Keratinocyte (primary cell): Measurements from ENCODE around the gene TYW1. TPM values are rescaled to one million over a fixed set of nuclear protein-coding genes. Genes with fewer than 3 reads are reported as not detected.
"Not testable (repeated sequence)": the region's sequence is repeated elsewhere in the genome, so short reads cannot be mapped to it uniquely, and the experiment has no call there.

Source experiments
- DNase-seq: peaks from one replicate; pipeline ENCODE4 v3.0.0-alpha.2; 2011; ENCODE audit warnings: low read depth, missing footprints, low spot score
- FAIRE-seq: peaks from 2 replicates; lab custom pipeline; 2011; peaks lifted over from hg19 to GRCh38; lab: Jason Lieb, UNC
- H2AFZ ChIP-seq: 2 replicates; pipeline ENCODE4 v1.6.0; 2012; ENCODE audit warnings: low read length, control low read depth, inconsistent platforms; ENCODE audit not compliant: control insufficient read depth
- H3K27ac ChIP-seq: 2 replicates; pipeline ENCODE4 v1.5.1; 2011; ENCODE audit warnings: low read length; ENCODE audit not compliant: control insufficient read depth, insufficient read depth
- H3K27me3 ChIP-seq: 3 replicates; pipeline ENCODE4 v1.6.0; 2011; ENCODE audit warnings: low read length; ENCODE audit not compliant: control insufficient read depth, insufficient read depth; ENCODE audit errors: extremely low read depth
- H3K36me3 ChIP-seq, 2 experiments: 2 replicates in 1 of 2; 3 replicates in 1 of 2; pipeline ENCODE4 v1.5.1; 2011; ENCODE audit warnings: low read length in 2 of 2, mild to moderate bottlenecking in 1 of 2; ENCODE audit not compliant: control insufficient read depth in 2 of 2, insufficient read depth in 2 of 2; ENCODE audit errors: extremely low read depth in 1 of 2
- H3K4me1 ChIP-seq: 3 replicates; pipeline ENCODE4 v1.5.1; 2011; ENCODE audit warnings: low read length; ENCODE audit not compliant: control insufficient read depth, insufficient read depth; ENCODE audit errors: extremely low read depth
- H3K4me2 ChIP-seq: 3 replicates; pipeline ENCODE4 v1.6.0; 2011; ENCODE audit warnings: low read depth, low read length; ENCODE audit not compliant: control insufficient read depth, insufficient read depth; ENCODE audit errors: extremely low read depth
- H3K4me3 ChIP-seq, 3 experiments: fragments of 200-600 bp in 1 of 3; sonication (generic) in 1 of 3; 2 replicates in 2 of 3; 3 replicates in 1 of 3; pipeline ENCODE4 v1.5.1; 2011 to 2016; ENCODE audit warnings: low read length in 3 of 3, mild to moderate bottlenecking in 3 of 3, control low read depth in 2 of 3, inconsistent platforms in 1 of 3, low read depth in 1 of 3, mixed read lengths in 1 of 3, mixed run types in 1 of 3, moderate library complexity in 1 of 3; ENCODE audit not compliant: control insufficient read depth in 2 of 3, insufficient read depth in 2 of 3; ENCODE audit errors: extremely low read depth in 1 of 3
- H3K79me2 ChIP-seq: 2 replicates; pipeline ENCODE4 v1.6.0; 2012; ENCODE audit warnings: low read length; ENCODE audit not compliant: control insufficient read depth, insufficient read depth
- H3K9ac ChIP-seq: 3 replicates; pipeline ENCODE4 v1.6.0; 2011; ENCODE audit warnings: low read length; ENCODE audit not compliant: control insufficient read depth, insufficient read depth; ENCODE audit errors: extremely low read depth
- H3K9me1 ChIP-seq: 3 replicates; pipeline ENCODE4 v1.6.0; 2011; ENCODE audit warnings: low read length; ENCODE audit not compliant: control insufficient read depth, insufficient read depth; ENCODE audit errors: extremely low read depth
- H3K9me3 ChIP-seq: 2 replicates; pipeline ENCODE4 v1.5.1; 2012; ENCODE audit warnings: low read depth, low read length; ENCODE audit not compliant: control insufficient read depth
- H4K20me1 ChIP-seq: 3 replicates; pipeline ENCODE4 v1.6.0; 2011; ENCODE audit warnings: low read length; ENCODE audit not compliant: control insufficient read depth, insufficient read depth; ENCODE audit errors: extremely low read depth
- CTCF ChIP-seq, 3 experiments: IDR thresholded peaks in 1 of 3; conservative IDR thresholded peaks in 1 of 3; optimal IDR thresholded peaks in 1 of 3; 2 replicates in 2 of 3; 3 replicates in 1 of 3; pipeline versions ENCODE3 to v1.5.1; 2011; ENCODE audit warnings: low read length in 3 of 3, mild to moderate bottlenecking in 3 of 3, moderate library complexity in 2 of 3, control low read depth in 1 of 3, inconsistent platforms in 1 of 3; ENCODE audit not compliant: insufficient read depth in 2 of 3; ENCODE audit errors: extremely low read depth in 1 of 3
- EZH2 ChIP-seq: IDR thresholded peaks from one replicate; pipeline ENCODE4 v1.6.1; 2012; ENCODE audit warnings: inconsistent platforms, mild to moderate bottlenecking, low read length, moderate library complexity
- dilution Hi-C: fragments of 300-500 bp; cut with MboI; formaldehyde crosslinking; loops from one replicate; pipeline ENCODE4 v1.7.0; 2020; ENCODE audit warnings: low sequenced_read_pairs; ENCODE audit not compliant: extremely low pct_ligation_motif_present
- polyA plus RNA-seq, 5 experiments: library from polyadenylated mRNA; depleted of rRNA in 3 of 5; stranded (reverse) in 3 of 5; stranded (forward) in 1 of 5; unstranded in 1 of 5; fragments of >200 nt; gene quantifications; 1 replicate in 1 of 5; 2 replicates in 3 of 5; 3 replicates in 1 of 5; pipeline versions ENCODE4 v1.2.1 to v1.2.3, GENCODE V29; 2011 to 2012; ENCODE audit warnings: missing spikeins in 2 of 5, low read depth in 1 of 5, low replicate concordance in 1 of 5

Gene TYW1
- polyA plus RNA-seq, 1 donor (not counting 4 experiments of a cell fraction or from before 2014, with no cell fraction given) = 16.4 TPM

- not testable (repeated sequence) for H3K4me2 ChIP-seq, FAIRE-seq
Observed at GRCh38 chr7:67099406-67099805, 102.8 kb downstream of the TYW1 start.

GRCh38 chr7:67100038-67100437 lies 103.4 kb downstream of the TYW1 start:
- dilution Hi-C loops, H3K27ac ChIP-seq, H3K4me3 ChIP-seq, H3K9me3 ChIP-seq, H4K20me1 ChIP-seq, H3K4me1 ChIP-seq, DNase-seq, H3K9me1 ChIP-seq, FAIRE-seq, H3K36me3 ChIP-seq, H3K4me2 ChIP-seq, H3K27me3 ChIP-seq, H2AFZ ChIP-seq, H3K79me2 ChIP-seq, H3K9ac ChIP-seq: not testable (repeated sequence)

More at GRCh38 chr7:67099406-67099805, 102.8 kb downstream of the TYW1 start:
- H3K36me3 ChIP-seq, H3K27me3 ChIP-seq, H3K9ac ChIP-seq, H2AFZ ChIP-seq, H3K27ac ChIP-seq, dilution Hi-C loops, H3K9me1 ChIP-seq, H3K4me1 ChIP-seq, H3K79me2 ChIP-seq, H3K9me3 ChIP-seq, H4K20me1 ChIP-seq, H3K4me3 ChIP-seq, DNase-seq: not testable (repeated sequence)

DNA sequence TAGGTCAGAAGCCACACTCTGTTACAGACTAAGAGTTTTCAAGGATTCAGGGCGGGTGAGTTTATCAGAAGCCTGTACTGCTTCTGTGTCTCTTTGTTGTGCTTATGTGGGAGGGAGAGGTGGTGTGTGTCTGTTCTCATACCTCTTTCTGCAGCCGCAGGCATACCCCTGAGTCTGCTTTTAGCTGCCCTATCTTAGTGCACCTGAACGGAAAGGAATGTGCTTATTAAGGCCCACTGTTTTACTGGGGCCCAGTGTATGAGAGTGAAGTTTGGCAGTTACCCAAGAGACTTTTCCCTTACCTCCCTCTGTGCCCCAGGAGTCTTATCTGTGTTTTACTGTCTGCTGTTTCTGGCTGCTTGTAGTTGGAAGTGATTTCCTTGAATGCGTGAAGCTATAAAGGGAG lies 104.3 kb downstream of the TYW1 start:
- H3K4me3 ChIP-seq = no peak overlapping the region
- H2AFZ ChIP-seq = no peak overlapping the region
- dilution Hi-C loops = no loop called here
- TF ChIP-seq EZH2 (no peak), CTCF (optimal IDR thresholded peaks at IDR 0.05 in 1 of 3, IDR thresholded peaks at IDR 0.05 in 1 of 3, conservative IDR thresholded peaks at IDR 0.05 in 1 of 3; ENCODE audit: extremely low read depth in 1 of 3, insufficient read depth in 2 of 3, low read length in 3 of 3) (no peak)
- no peak overlapping the region for H3K9ac ChIP-seq
- no peaks in the 10 kb centered on the region for H3K9me1 ChIP-seq
- no peaks in the 10 kb centered on the region for H4K20me1 ChIP-seq
- no peaks in the 10 kb centered on the region for H3K4me1 ChIP-seq
- no peaks in the 10 kb centered on the region for H3K9me3 ChIP-seq
- H3K27me3 ChIP-seq = no peaks in the 10 kb centered on the region
- FAIRE-seq (no peak), DNase-seq (no peak)
- H3K27ac ChIP-seq = no peak overlapping the region
- H3K36me3 ChIP-seq = no peaks in the 10 kb centered on the region
- H3K79me2 ChIP-seq = no peaks in the 10 kb centered on the region
- H3K4me2 ChIP-seq = no peak overlapping the region

GRCh38 chr7:67104937-67105336 lies 108.3 kb downstream of the TYW1 start:
- H3K4me1 ChIP-seq, H3K9ac ChIP-seq, H3K9me3 ChIP-seq, dilution Hi-C loops, H3K27me3 ChIP-seq, H3K9me1 ChIP-seq, H3K4me3 ChIP-seq, H3K79me2 ChIP-seq, H2AFZ ChIP-seq, H3K27ac ChIP-seq, FAIRE-seq, H3K36me3 ChIP-seq, DNase-seq, H4K20me1 ChIP-seq, H3K4me2 ChIP-seq: not testable (repeated sequence)
